ENCODE results near the gene GEMIN8. TPM values are rescaled to one million over a fixed set of nuclear protein-coding genes. Genes with fewer than 3 reads are reported as not detected.

Gene GEMIN8
- total RNA-seq, 1 donor from 2014 or later: 18.1 TPM

Other genes starting within 250 kb of the GEMIN8 start
- 418 TPM for gene GPM6B, start 212.8 kb downstream of the GEMIN8 start, total RNA-seq